Kasumi-1 (cell line): ENCODE measurements around the gene BSPRY.

ENCODE experiments used
- DNase-seq, 2 experiments: peaks; one replicate each; lab custom pipeline; 2025; lab: John Stamatoyannopoulos, UW

BSPRY gene

DNA sequence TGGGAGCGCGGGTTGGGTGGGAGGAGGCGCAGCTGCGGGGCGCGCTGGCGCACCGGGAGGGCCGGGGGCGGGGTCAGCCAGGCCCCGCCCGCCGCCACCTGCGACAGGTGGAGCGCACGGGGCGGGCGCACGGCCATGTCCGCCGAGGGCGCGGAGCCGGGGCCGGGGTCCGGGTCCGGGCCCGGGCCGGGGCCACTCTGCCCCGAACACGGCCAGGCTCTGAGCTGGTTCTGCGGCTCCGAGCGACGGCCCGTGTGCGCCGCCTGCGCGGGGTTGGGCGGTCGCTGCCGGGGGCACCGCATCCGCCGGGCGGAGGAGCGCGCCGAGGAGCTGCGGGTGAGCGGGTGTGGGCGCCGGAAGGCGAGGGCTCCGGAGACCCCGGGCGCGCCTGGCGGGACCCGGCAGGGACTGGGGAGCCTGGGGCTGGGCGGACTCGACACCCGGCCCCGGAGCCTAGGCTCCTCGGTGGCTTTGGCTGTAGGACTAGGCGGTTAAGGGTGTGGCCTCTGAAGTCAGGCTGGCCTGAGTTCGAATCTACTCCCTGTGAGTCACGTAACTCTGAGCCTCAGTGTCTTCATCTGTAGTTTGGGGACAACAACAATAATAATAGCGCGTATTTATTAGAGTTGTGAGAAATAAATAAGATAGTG is at the start of gene BSPRY:
BSPRY (plus strand) TSS at position 97 of the 650 bp plus-strand sequence; CDS start at position 136, 39 bp downstream.
- peak; percentile 43 to 44 for DNase-seq

- peak; percentile 50 to 68 for DNase-seq
These were observed 49.5 kb upstream of the BSPRY start for GRCh38 chr9:113299800-113300292.

DNA sequence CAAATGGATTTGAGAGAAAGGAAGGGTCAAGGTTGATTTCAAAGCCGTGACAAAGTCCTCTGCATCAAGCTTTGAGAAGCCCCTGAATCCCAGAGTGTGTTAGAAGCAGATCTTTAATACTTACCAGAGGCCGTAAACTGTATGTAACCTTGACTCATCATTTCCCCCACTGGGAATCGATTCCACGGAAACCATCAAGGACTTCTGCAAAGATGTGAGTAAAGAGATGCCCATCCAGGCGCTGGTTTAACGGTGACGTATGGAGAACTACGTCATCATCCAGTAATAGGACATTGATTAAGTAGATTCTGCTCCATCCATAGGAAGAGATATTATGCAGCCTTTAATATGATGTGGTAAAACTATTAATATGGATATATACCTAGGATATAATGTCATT is 47.8 kb upstream of the BSPRY start:
- no peak for DNase-seq

GRCh38 chr9:113302792-113303418 is 46.4 kb upstream of the BSPRY start, which contains the start of gene RNF183:
Gene RNF183 (minus strand): TSS chr9:113303376. CDS start chr9:113298184, 5,192 bp downstream.
- DNase-seq = no peak

DNA sequence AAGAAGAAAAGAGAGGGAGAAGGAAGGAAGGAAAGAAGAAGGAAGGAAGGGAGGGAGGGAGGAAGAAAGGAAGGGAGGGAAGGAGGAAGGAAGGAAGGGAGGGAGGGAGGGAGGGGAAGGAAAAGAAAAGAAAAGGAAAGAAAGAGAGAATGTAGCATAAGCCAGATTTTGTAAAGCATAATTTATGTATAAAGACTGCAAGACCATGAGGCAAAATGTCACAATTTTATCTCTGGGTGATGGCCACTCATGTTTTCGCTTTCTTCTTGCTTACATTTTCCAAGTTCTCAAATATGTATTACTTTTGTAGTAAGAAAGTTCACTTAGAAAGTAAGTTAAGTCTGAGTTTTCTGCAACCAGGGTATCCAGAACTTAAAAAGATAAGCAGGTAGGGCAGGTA is 42.8 kb upstream of the BSPRY start:
- DNase-seq = no peak

GRCh38 chr9:113307396-113307975 is 41.9 kb upstream of the BSPRY start:
- no peak for DNase-seq

- DNase-seq = peak; percentile 58 to 78
These were observed 40.0 kb upstream of the BSPRY start for GRCh38 chr9:113309204-113309813.

GRCh38 chr9:113310538-113310937 is 38.8 kb upstream of the BSPRY start:
- DNase-seq = no peak

GRCh38 chr9:113311961-113312360 is 37.4 kb upstream of the BSPRY start:
- no peak for DNase-seq

DNA sequence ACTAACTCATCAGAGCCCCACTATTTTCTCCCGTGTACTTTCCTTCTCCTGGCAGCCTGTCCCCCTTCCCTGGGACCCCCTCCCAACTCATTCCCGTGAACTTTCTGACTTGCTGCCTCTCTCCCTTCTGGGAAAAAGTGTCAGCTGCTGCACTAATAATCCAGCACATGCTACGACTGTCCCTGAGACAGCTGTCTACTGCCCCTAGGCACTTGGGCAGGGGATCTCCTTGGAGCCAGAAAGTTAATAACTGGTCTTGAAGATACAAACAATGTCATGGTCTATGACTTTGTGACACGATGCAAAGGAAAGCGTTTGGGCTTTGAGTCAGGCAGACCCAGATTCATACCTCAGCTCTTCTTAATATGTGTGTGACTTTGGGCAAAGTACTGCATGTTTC is 36.1 kb upstream of the BSPRY start:
- no peak for DNase-seq

GRCh38 chr9:113315231-113315630 is 34.1 kb upstream of the BSPRY start:
- no peak for DNase-seq

DNA sequence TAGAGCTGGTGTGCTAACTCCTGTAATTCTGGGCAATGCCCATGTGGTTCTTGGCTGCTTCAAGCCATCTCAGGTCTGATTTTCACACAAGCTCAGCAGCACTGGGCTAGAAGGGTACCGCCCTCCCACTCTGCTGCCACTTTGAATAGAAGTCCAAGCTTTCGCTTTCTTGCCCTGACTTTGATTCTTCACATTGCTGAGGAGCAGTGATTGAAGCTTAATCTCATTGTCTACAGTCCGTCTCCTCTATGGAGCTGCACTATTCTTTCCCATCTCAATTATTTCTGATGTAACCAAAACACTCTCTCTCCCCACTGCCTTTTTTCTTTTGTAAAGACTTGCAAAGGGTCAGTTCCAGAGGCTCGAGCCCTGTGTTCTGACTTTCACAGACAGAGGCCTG is 33.3 kb upstream of the BSPRY start:
- no peak for DNase-seq

- no peak for DNase-seq
These were observed 31.6 kb upstream of the BSPRY start for GRCh38 chr9:113317777-113318176.

DNA sequence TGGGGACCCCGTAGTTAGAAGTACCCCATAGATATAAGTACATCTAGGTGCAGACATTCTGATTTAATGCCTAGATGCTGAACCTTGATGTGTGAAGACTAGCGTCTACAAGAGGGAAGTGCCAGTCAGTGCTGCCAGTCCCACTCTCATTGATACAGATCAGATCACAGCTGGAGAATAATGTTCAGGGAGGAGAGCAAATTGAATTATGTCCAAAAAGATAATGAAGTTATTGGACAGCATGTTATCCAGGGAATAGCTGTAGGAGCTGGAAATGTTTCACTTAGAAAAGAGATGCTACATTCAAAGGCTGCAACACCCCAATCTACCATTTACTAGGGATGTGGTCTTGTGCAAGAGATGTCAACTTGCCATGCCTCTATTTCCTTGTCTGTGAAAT is 30.3 kb upstream of the BSPRY start:
- DNase-seq = no peak

DNA sequence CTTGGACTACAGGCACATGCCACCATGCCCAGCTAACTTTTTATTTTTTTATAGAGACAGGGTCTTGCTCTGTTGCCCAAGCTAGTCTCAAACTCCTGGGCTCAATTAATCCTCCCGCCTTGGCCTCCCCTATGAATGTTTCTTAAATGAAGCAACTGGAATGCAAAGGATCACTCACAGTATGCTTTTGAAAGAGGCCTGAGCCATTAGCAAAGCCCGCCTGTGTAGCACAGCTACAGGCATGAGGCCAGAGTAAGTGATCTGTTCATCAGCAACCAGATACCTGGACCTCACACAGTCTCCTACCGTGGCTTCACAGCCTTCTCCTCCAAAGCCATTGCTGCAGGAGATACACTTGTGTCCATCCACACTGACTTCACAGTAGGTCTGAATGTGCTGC is 29.3 kb upstream of the BSPRY start:
- DNase-seq = no peak

DNA sequence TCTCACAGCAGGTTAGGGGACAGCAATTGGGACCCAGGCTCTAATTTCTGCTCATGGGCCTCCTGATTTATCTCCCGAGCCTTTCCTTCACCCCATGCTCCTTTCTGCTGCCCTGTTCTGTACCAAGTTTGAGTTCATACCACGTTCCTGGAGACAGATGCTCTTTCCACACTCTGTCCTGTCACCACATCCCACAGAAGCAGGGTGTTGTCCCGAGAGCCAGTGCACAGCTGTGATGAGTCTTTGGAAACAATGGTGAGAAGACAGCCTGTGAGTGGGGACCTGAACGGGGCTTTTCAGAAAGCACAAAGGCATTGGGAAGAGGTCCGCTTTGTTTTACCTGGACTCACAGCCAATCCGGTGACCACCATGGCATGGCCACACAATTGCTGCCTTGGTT is 26.7 kb upstream of the BSPRY start:
- no peak for DNase-seq

- DNase-seq = no peak
These were observed 23.1 kb upstream of the BSPRY start for GRCh38 chr9:113326230-113326629.

DNA sequence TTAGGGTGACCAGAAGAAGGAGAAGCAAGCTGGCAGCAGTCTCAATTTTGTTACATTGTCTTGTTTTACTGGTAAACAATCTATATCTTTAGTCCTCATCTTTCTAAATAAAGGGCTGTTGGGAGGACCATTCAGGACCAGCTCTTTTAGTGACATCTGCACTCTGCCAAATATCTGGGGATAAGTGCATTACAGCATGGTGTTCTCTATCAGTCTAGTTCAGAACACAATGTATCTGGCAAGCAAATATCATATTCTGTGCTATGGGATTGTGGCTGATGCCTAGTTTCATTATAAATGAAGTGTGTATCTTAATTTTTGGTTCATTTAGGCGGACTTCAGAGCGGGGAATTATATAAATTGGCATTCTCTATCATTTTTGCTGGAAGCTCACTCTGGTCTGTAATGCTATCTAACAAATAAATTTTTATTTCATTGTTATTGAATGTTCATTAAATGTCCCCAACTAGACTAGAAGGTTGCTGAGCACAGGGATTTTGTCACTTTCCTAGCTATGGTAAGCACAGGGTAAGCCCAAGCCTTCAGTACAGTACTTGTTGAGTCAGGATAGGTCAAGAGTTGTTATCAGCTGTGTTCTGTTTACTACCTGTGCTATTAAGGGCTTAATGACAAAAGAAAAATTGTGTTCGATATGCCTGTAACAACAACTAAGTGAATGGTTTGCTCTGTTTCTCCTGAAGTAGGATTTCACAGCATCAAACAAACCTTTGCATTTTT is 21.1 kb upstream of the BSPRY start:
- no peak for DNase-seq

DNA sequence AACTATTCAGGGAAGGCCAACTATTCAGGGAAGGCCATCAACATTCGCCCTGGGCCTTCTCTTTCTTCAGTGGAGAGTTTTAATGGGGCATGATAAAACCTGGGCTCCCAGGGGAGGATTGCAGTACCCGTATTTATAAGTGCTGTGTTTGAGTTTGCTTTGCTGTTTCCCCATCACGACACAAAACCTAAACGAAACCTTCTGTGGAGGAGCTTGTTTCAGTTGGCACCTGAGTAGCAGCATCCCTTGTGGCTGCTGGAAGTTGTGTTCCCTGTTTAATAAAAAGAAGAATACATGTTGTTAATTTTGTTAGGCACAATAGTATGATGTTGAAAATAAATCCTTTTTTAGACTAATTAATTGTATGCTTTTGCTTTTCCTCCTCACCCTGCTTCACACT is 17.6 kb upstream of the BSPRY start:
- no peak for DNase-seq

- DNase-seq = no peak
These were observed 11.6 kb upstream of the BSPRY start for GRCh38 chr9:113337714-113338113.

- peak; percentile 84 to 87 for DNase-seq
These were observed 9.2 kb upstream of the BSPRY start, which contains the start of gene WDR31 for GRCh38 chr9:113340011-113340699. Gene WDR31 (minus strand): TSS chr9:113340275. CDS start chr9:113332022, 8,253 bp downstream.
